Activated T-cell treated with anti-CD3 and anti-CD28 coated beads, Interleukin-2, amount 50 U/mL, for 4 hours (primary cell): ENCODE measurements around the gene NPEPL1. TPM values are rescaled to one million over a fixed set of nuclear protein-coding genes. Genes with fewer than 3 reads are reported as not detected.
"Not testable (repeated sequence)": the region's sequence is repeated elsewhere in the genome, so short reads cannot be mapped to it uniquely, and the experiment has no call there.

Experiments
- ATAC-seq, 2 donors: fragments of 200-7000 bp; cut with Tn5 transposase; one replicate each; pipeline ENCODE4 v1.10.0; 2021
- DNase-seq: peaks from one replicate; pipeline ENCODE4 v3.0.0-alpha.2; 2020
- H3K27me3 Mint-ChIP-seq: one replicate; pipeline ENCODE4 v1.8.0; 2021; ENCODE audit warnings: low read depth, mixed read lengths
- H3K36me3 Mint-ChIP-seq: one replicate; pipeline ENCODE4 v1.8.0; 2022; ENCODE audit warnings: mixed read lengths; ENCODE audit not compliant: insufficient read depth
- H3K4me1 Mint-ChIP-seq: one replicate; pipeline ENCODE4 v1.8.0; 2021; ENCODE audit warnings: low read depth, mixed read lengths
- H3K4me3 Mint-ChIP-seq: one replicate; pipeline ENCODE4 v1.8.0; 2021; ENCODE audit warnings: mild to moderate bottlenecking, moderate library complexity, mixed read lengths
- H3K9me3 Mint-ChIP-seq: one replicate; pipeline ENCODE4 v1.8.0; 2021; ENCODE audit warnings: mixed read lengths
- total RNA-seq, 3 donors: library from RNA; stranded (reverse); gene quantifications; one replicate each; pipeline ENCODE4 v1.2.1, GENCODE V29; 2021

The NPEPL1 gene
- total RNA-seq, 3 donors from 2014 or later, result 11.5 to 17.2 (median 16.4) TPM

- DNase-seq (no peak), ATAC-seq (no peak)
- no peaks in the 10 kb centered on the region for H3K4me1 Mint-ChIP-seq
- H3K9me3 Mint-ChIP-seq, result peaks cover 12% of the 10 kb centered on the region
- H3K36me3 Mint-ChIP-seq, result no peaks in the 10 kb centered on the region
- H3K4me3 Mint-ChIP-seq, result no peak overlapping the region
- peaks cover 8% of the 10 kb centered on the region for H3K27me3 Mint-ChIP-seq
Measured at GRCh38 chr20:58731192-58731591, 38.6 kb downstream of the NPEPL1 start.

GRCh38 chr20:58737198-58737597 is 44.6 kb downstream of the NPEPL1 start:
- H3K4me1 Mint-ChIP-seq, result no peaks in the 10 kb centered on the region
- peaks cover 24% of the 10 kb centered on the region for H3K27me3 Mint-ChIP-seq
- no peak for DNase-seq
- no peaks in the 10 kb centered on the region for H3K9me3 Mint-ChIP-seq
- ATAC-seq, result no peak
- no peaks in the 10 kb centered on the region for H3K36me3 Mint-ChIP-seq
- H3K4me3 Mint-ChIP-seq, result no peak overlapping the region

GRCh38 chr20:58740356-58741308 is 48.0 kb downstream of the NPEPL1 start:
- Mint-ChIP-seq H3K27me3 (peaks cover 43% of the 10 kb centered on the region), H3K4me1 (no peaks in the 10 kb centered on the region), H3K36me3 (no peaks in the 10 kb centered on the region), H3K9me3 (no peaks in the 10 kb centered on the region), H3K4me3 (no peak overlapping the region)
- no peak for DNase-seq
- ATAC-seq, result no peak

- Mint-ChIP-seq H3K36me3 (no peaks in the 10 kb centered on the region), H3K4me3 (no peak overlapping the region), H3K9me3 (no peaks in the 10 kb centered on the region), H3K27me3 (peaks cover 43% of the 10 kb centered on the region), H3K4me1 (no peaks in the 10 kb centered on the region)
- DNase-seq, result no peak
- no peak for ATAC-seq
Measured at GRCh38 chr20:58741384-58741783, 48.8 kb downstream of the NPEPL1 start.

GRCh38 chr20:58742668-58743566 is 50.3 kb downstream of the NPEPL1 start:
- DNase-seq (no peak), ATAC-seq (no peak)
- H3K4me1 Mint-ChIP-seq, result no peaks in the 10 kb centered on the region
- H3K4me3 Mint-ChIP-seq, result no peak overlapping the region
- no peaks in the 10 kb centered on the region for H3K9me3 Mint-ChIP-seq
- no peaks in the 10 kb centered on the region for H3K36me3 Mint-ChIP-seq
- H3K27me3 Mint-ChIP-seq, result peaks cover 42% of the 10 kb centered on the region

GRCh38 chr20:58743929-58744534 is 51.4 kb downstream of the NPEPL1 start:
- Mint-ChIP-seq H3K36me3 (no peaks in the 10 kb centered on the region), H3K9me3 (no peaks in the 10 kb centered on the region), H3K4me3 (no peak overlapping the region), H3K4me1 (no peaks in the 10 kb centered on the region), H3K27me3 (peaks cover 39% of the 10 kb centered on the region)
- ATAC-seq, result no peak
- no peak for DNase-seq

- DNase-seq, result no peak
- no peak for ATAC-seq
- no peaks in the 10 kb centered on the region for H3K9me3 Mint-ChIP-seq
- peaks cover 44% of the 10 kb centered on the region for H3K27me3 Mint-ChIP-seq
- no peaks in the 10 kb centered on the region for H3K36me3 Mint-ChIP-seq
- H3K4me3 Mint-ChIP-seq, result no peak overlapping the region
- H3K4me1 Mint-ChIP-seq, result no peaks in the 10 kb centered on the region
Measured at GRCh38 chr20:58744836-58745235, 52.2 kb downstream of the NPEPL1 start.

- DNase-seq (no peak), ATAC-seq (no peak)
- no peaks in the 10 kb centered on the region for H3K4me1 Mint-ChIP-seq
- H3K36me3 Mint-ChIP-seq, result no peaks in the 10 kb centered on the region
- no peak overlapping the region for H3K4me3 Mint-ChIP-seq
- H3K27me3 Mint-ChIP-seq, result peaks cover 40% of the 10 kb centered on the region
- no peaks in the 10 kb centered on the region for H3K9me3 Mint-ChIP-seq
Measured at GRCh38 chr20:58745391-58745790, 52.8 kb downstream of the NPEPL1 start.

- ATAC-seq, result no peak
- Mint-ChIP-seq H3K27me3 (peaks cover 34% of the 10 kb centered on the region), H3K9me3 (no peaks in the 10 kb centered on the region), H3K4me1 (no peaks in the 10 kb centered on the region), H3K4me3 (no peak overlapping the region), H3K36me3 (no peaks in the 10 kb centered on the region)
- DNase-seq, result no peak
Measured at GRCh38 chr20:58746620-58747019, 54.0 kb downstream of the NPEPL1 start.

GRCh38 chr20:58747211-58747610 is 54.6 kb downstream of the NPEPL1 start:
- no peaks in the 10 kb centered on the region for H3K36me3 Mint-ChIP-seq
- no peaks in the 10 kb centered on the region for H3K4me1 Mint-ChIP-seq
- ATAC-seq (no peak), DNase-seq (no peak)
- no peaks in the 10 kb centered on the region for H3K9me3 Mint-ChIP-seq
- no peak overlapping the region for H3K4me3 Mint-ChIP-seq
- peaks cover 37% of the 10 kb centered on the region for H3K27me3 Mint-ChIP-seq

- Mint-ChIP-seq H3K4me1 (no peaks in the 10 kb centered on the region), H3K4me3 (no peak overlapping the region), H3K27me3 (peaks cover 34% of the 10 kb centered on the region), H3K9me3 (no peaks in the 10 kb centered on the region), H3K36me3 (no peaks in the 10 kb centered on the region)
- DNase-seq, result no peak
- no peak for ATAC-seq
Measured at GRCh38 chr20:58748618-58749017, 56.0 kb downstream of the NPEPL1 start.

- Mint-ChIP-seq H3K4me3 (no peak overlapping the region), H3K36me3 (no peaks in the 10 kb centered on the region), H3K9me3 (no peaks in the 10 kb centered on the region), H3K27me3 (peaks cover 31% of the 10 kb centered on the region), H3K4me1 (no peaks in the 10 kb centered on the region)
- no peak for DNase-seq
- ATAC-seq, result no peak
Measured at GRCh38 chr20:58749098-58749769, 56.6 kb downstream of the NPEPL1 start.

- Mint-ChIP-seq H3K27me3 (peaks cover 28% of the 10 kb centered on the region), H3K4me1 (no peaks in the 10 kb centered on the region)
Measured at GRCh38 chr20:58749979-58750378, 57.4 kb downstream of the NPEPL1 start.

GRCh38 chr20:58750706-58751105 is 58.1 kb downstream of the NPEPL1 start:
- not testable (repeated sequence) for H3K36me3 Mint-ChIP-seq, DNase-seq, H3K9me3 Mint-ChIP-seq, H3K4me3 Mint-ChIP-seq, H3K4me1 Mint-ChIP-seq, ATAC-seq
- H3K27me3 Mint-ChIP-seq, result peaks cover 26% of the 10 kb centered on the region

More at GRCh38 chr20:58749979-58750378, 57.4 kb downstream of the NPEPL1 start:
- Mint-ChIP-seq H3K4me3 (no peak overlapping the region), H3K36me3 (no peaks in the 10 kb centered on the region), H3K9me3 (no peaks in the 10 kb centered on the region)
- ATAC-seq (no peak), DNase-seq (no peak)
